Upper lobe of left lung (tissue), 6 donors: Measurements from ENCODE around the gene OPN1MW. TPM values are rescaled to one million over a fixed set of nuclear protein-coding genes. Genes with fewer than 3 reads are reported as not detected.
"Not testable (repeated sequence)": the region's sequence is repeated elsewhere in the genome, so short reads cannot be mapped to it uniquely, and the experiment has no call there.

Source experiments
- ATAC-seq, 2 donors: fragments of 200-7000 bp; cut with Tn5 transposase; one replicate each; pipeline ENCODE4 v1.9.1; 2022; ENCODE audit warnings: mild to moderate bottlenecking in 2 of 2, moderate library complexity in 2 of 2; ENCODE audit not compliant: low FRiP score in 2 of 2
- DNase-seq, 2 donors: peaks; one replicate each; pipeline ENCODE4 v3.0.0-alpha.2; 2019 to 2020
- H3K27ac ChIP-seq, 4 donors: fragments of 200-600 bp; sonication (generic); one replicate each; pipeline ENCODE4 v1.5.1; 2016 to 2019
- H3K27me3 ChIP-seq, 4 donors: fragments of 200-600 bp; sonication (generic); one replicate each; pipeline ENCODE4 v1.5.1; 2017 to 2019
- H3K36me3 ChIP-seq, 4 donors: fragments of 200-600 bp; sonication (generic); one replicate each; pipeline ENCODE4 v1.5.1; 2016 to 2019
- H3K4me1 ChIP-seq, 4 donors: fragments of 200-600 bp; sonication (generic); one replicate each; pipeline ENCODE4 v1.5.1; 2018 to 2019
- H3K4me3 ChIP-seq, 4 donors: fragments of 200-600 bp; sonication (generic); one replicate each; pipeline ENCODE4 v1.5.1; 2017 to 2019; ENCODE audit warnings: mild to moderate bottlenecking in 2 of 4, moderate library complexity in 1 of 4
- H3K9me3 ChIP-seq, 4 donors: fragments of 200-600 bp; sonication (generic); one replicate each; pipeline ENCODE4 v1.5.1; 2018 to 2019
- EP300 ChIP-seq, 4 donors: sonication (generic); formaldehyde crosslinking; IDR thresholded peaks; one replicate each; pipeline ENCODE4 v1.5.1; 2017; ENCODE audit warnings: antibody characterized with exemption in 4 of 4, control low read depth in 2 of 4
- POLR2A ChIP-seq, 4 donors: fragments of 450-650 bp; IDR thresholded peaks; one replicate each; pipeline ENCODE4 v1.5.1; 2016 to 2017; ENCODE audit warnings: antibody characterized with exemption in 4 of 4, mild to moderate bottlenecking in 2 of 4
- POLR2AphosphoS5 ChIP-seq, 2 donors: sonication (generic); formaldehyde crosslinking; IDR thresholded peaks; one replicate each; pipeline ENCODE4 v1.5.1; 2017; ENCODE audit warnings: antibody characterized with exemption in 2 of 2
- WGBS, 2 donors: methylation state at CpG; one replicate each; pipeline ENCODE4 v1.1.5; 2017 to 2018; 5-methylcytosine and 5-hydroxymethylcytosine counted together
- total RNA-seq, 6 donors: library from RNA; depleted of rRNA in 4 of 6; stranded (reverse); fragments of >200 nt in 4 of 6; gene quantifications; one replicate each; pipeline versions ENCODE4 v1.1.0 to v1.2.1, GENCODE V29; 2016 to 2021
- TF ChIP-seq, protein P1 (sequence below), 6 experiments: fragments of 450-650 bp in 4 of 6; fragments of 200-600 bp in 2 of 6; sonication (generic) in 2 of 6; IDR thresholded peaks; one replicate each; pipeline ENCODE4 v1.5.1; 2016 to 2019; ENCODE audit warnings: antibody characterized with exemption in 6 of 6
- donor health status: DM: no; HTN: no; CAD: no; lungs with moderate emphysema.
- donor health status: DM: no; HTN: yes; CAD: no; lungs with severe emphysema.

The OPN1MW gene
- total RNA-seq, 6 donors from 2014 or later = not detected

DNA sequence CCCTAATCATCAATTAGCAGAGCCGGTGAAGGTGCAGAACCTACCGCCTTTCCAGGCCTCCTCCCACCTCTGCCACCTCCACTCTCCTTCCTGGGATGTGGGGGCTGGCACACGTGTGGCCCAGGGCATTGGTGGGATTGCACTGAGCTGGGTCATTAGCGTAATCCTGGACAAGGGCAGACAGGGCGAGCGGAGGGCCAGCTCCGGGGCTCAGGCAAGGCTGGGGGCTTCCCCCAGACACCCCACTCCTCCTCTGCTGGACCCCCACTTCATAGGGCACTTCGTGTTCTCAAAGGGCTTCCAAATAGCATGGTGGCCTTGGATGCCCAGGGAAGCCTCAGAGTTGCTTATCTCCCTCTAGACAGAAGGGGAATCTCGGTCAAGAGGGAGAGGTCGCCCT is 41.7 kb upstream of the OPN1MW start:
- Histone ChIP-seq H3K9me3 (no peaks in the 10 kb centered on the region), H3K27ac (no peak overlapping the region), H3K36me3 (no peaks in the 10 kb centered on the region), H3K4me1 (peaks cover 0 to 4% (median 0%) of the 10 kb centered on the region in 4 donors), H3K4me3 (no peak overlapping the region), H3K27me3 (no peaks in the 10 kb centered on the region)
- WGBS, 2 donors = 88% methylated on average over 10 of the region's 10 CpGs; no CpG with 5 or more reads in 1 of the 2 donors
- ATAC-seq = no peak
- no peak for DNase-seq
- no peak for TF ChIP-seq EP300 (IDR thresholded peaks at IDR 0.05)
- TF ChIP-seq POLR2A (IDR thresholded peaks at IDR 0.05) = no peak
- TF ChIP-seq, protein P1, sequence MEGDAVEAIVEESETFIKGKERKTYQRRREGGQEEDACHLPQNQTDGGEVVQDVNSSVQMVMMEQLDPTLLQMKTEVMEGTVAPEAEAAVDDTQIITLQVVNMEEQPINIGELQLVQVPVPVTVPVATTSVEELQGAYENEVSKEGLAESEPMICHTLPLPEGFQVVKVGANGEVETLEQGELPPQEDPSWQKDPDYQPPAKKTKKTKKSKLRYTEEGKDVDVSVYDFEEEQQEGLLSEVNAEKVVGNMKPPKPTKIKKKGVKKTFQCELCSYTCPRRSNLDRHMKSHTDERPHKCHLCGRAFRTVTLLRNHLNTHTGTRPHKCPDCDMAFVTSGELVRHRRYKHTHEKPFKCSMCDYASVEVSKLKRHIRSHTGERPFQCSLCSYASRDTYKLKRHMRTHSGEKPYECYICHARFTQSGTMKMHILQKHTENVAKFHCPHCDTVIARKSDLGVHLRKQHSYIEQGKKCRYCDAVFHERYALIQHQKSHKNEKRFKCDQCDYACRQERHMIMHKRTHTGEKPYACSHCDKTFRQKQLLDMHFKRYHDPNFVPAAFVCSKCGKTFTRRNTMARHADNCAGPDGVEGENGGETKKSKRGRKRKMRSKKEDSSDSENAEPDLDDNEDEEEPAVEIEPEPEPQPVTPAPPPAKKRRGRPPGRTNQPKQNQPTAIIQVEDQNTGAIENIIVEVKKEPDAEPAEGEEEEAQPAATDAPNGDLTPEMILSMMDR (IDR thresholded peaks at IDR 0.05) = no peak
- TF ChIP-seq POLR2AphosphoS5 (IDR thresholded peaks at IDR 0.05) = no peak

DNA sequence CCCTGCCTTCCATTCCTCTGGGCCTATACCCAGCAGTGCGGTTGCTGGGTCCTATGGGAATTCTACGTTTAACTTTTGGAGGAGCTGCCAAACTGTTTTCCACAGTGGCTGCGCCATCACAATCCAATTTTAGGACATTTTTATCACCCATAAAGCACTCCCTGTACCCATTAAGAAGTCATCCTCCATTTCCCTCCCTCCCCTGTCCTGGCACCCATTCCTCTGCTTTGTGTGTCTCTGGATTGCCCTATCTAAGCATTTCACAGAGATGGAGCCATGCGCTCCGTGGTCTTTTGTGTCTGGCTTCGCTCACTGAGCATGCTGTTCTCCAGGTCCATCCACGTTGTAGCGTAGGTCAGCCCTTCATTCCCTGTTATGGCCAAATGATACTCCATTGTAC is 40.0 kb upstream of the OPN1MW start:
- Histone ChIP-seq H3K27ac (no peak overlapping the region), H3K4me3 (no peak overlapping the region), H3K9me3 (no peaks in the 10 kb centered on the region), H3K4me1 (no peaks in the 10 kb centered on the region), H3K27me3 (no peaks in the 10 kb centered on the region), H3K36me3 (no peaks in the 10 kb centered on the region)
- DNase-seq (no peak), ATAC-seq (no peak)
- no peak for TF ChIP-seq EP300 (IDR thresholded peaks at IDR 0.05)
- TF ChIP-seq, protein P1 (IDR thresholded peaks at IDR 0.05) = no peak
- TF ChIP-seq POLR2A (IDR thresholded peaks at IDR 0.05) = no peak
- TF ChIP-seq POLR2AphosphoS5 (IDR thresholded peaks at IDR 0.05) = no peak
- WGBS, 2 donors = 94 to 97% methylated on average over 7 to 8 of the region's 8 CpGs

DNA sequence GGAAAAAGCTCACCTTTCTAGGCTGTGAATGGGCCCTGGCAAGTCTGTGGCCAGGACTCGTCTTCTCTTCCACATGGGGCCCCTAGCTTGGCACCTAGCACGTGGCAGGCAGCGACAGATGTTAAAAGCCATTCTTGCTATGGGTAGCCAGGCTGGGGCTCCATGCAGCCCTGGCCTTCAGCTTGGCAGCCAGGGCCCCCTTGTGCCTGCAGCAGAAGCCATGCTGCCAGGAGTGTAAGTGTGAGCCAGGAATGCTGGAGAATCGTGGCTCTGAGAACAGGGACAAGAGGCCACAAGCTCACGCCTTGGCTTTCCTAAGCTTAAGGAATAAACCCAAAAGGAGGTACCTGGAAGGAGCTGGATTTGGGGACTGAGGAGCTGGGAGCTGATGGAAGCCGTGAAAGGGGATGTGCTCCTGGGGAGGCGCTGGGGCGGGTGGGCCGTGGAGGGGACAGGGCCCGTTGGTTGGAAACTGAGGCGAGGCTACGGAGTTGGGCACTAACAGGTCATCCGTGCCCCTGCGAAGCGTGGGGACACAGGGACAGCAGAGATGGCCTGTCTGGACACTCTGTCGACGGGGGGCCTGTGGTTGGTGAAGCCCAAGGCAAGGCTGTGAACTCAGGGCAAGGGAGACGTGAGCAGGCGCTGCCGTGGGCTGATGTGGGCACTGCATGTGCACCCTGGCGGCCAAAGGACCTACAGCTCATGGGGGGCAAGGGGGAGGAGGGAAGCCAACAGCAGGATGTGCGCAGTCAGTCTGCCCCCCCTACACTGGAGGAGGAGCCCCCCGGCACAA is 39.2 kb upstream of the OPN1MW start:
- ATAC-seq (no peak), DNase-seq (no peak)
- no peak overlapping the region for H3K4me3 ChIP-seq
- no peaks in the 10 kb centered on the region for H3K4me1 ChIP-seq
- no peak overlapping the region for H3K27ac ChIP-seq
- no peaks in the 10 kb centered on the region for H3K9me3 ChIP-seq
- WGBS, 2 donors = 86 to 87% methylated on average over 14 to 23 of the region's 23 CpGs
- H3K36me3 ChIP-seq = no peaks in the 10 kb centered on the region
- no peak for TF ChIP-seq POLR2A (IDR thresholded peaks at IDR 0.05)
- TF ChIP-seq EP300 (IDR thresholded peaks at IDR 0.05) = no peak
- TF ChIP-seq, protein P1 (IDR thresholded peaks at IDR 0.05) = no peak
- no peak for TF ChIP-seq POLR2AphosphoS5 (IDR thresholded peaks at IDR 0.05)
- no peaks in the 10 kb centered on the region for H3K27me3 ChIP-seq

DNA sequence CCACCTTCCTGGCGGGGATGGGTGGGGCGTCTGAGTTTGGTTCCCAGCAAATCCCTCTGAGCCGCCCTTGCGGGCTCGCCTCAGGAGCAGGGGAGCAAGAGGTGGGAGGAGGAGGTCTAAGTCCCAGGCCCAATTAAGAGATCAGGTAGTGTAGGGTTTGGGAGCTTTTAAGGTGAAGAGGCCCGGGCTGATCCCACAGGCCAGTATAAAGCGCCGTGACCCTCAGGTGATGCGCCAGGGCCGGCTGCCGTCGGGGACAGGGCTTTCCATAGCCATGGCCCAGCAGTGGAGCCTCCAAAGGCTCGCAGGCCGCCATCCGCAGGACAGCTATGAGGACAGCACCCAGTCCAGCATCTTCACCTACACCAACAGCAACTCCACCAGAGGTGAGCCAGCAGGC is 38.4 kb upstream of the OPN1MW start, which contains the start of gene OPN1LW:
TSS of gene OPN1LW (plus strand) at position 234 of the 400 bp plus-strand sequence. CDS start at position 275, 41 bp downstream.
- not testable (repeated sequence) for H3K36me3 ChIP-seq, H3K4me3 ChIP-seq, H3K27ac ChIP-seq, H3K4me1 ChIP-seq, DNase-seq, H3K9me3 ChIP-seq, H3K27me3 ChIP-seq, ATAC-seq
- 94 to 95% methylated on average over 3 to 13 of the region's 15 CpGs for WGBS, 2 donors

DNA sequence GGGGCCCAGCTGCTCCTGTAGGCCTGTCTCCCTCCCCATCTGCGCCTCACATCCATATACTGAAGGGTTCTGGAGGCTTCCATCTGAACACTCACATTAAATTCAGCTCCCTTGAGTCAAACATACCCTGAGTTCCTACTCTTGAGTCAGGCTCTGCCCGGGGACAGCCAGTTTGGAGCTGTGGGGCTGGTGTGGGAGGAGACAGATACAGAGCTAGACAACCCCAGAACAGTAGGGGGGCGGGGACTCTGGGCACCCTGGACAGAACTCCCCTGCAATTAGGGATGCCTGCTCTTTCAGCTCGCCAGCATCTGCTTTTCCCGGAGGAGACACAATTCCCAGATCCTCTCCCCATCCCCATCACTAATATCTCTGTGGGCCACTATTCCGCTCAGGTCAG is 31.4 kb upstream of the OPN1MW start:
- H3K4me3 ChIP-seq, H3K9me3 ChIP-seq, ATAC-seq, DNase-seq, H3K4me1 ChIP-seq, H3K27ac ChIP-seq, H3K27me3 ChIP-seq, H3K36me3 ChIP-seq: not testable (repeated sequence)
- WGBS, 2 donors = no CpG with 5 or more reads among the region's 6 CpGs

DNA sequence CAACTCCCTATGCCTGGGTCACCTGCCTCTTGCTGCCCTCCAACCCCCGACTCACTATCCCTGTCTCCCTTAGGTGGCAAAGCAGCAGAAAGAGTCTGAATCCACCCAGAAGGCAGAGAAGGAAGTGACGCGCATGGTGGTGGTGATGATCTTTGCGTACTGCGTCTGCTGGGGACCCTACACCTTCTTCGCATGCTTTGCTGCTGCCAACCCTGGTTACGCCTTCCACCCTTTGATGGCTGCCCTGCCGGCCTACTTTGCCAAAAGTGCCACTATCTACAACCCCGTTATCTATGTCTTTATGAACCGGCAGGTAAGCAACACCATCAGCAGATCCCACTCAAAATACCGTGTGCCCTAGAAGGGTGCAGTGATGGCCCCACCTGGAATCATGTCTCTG is 26.2 kb upstream of the OPN1MW start:
- 93 to 94% methylated on average over 5 to 11 of the region's 11 CpGs for WGBS, 2 donors
- not testable (repeated sequence) for H3K27ac ChIP-seq

DNA sequence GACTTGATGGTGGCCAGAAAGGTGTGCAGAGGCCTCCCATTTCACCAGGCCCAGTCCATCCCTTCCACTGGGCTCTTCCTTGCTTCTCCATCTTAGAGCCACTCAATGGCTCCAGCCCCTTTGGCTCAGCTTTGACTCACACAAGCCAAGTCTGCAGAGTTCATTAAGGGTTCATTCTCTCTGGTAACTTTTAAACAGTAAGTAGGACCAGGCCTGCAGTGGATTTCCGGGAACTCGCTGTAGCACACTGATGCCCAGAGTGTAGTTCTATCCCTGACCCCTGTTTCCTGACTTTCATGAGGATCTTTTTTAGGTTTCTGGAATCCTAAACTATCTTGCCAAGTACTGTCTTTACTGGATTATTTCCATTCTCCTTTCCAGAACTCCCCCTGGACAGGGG is 25.2 kb upstream of the OPN1MW start:
- ATAC-seq, DNase-seq: not testable (repeated sequence)
- WGBS, 2 donors = no CpG with 5 or more reads among the region's 2 CpGs

More for the DNA sequence above, 26.2 kb upstream of the OPN1MW start:
- not testable (repeated sequence) for H3K4me3 ChIP-seq, H3K36me3 ChIP-seq, ATAC-seq, H3K9me3 ChIP-seq, DNase-seq, H3K27me3 ChIP-seq, H3K4me1 ChIP-seq

DNA sequence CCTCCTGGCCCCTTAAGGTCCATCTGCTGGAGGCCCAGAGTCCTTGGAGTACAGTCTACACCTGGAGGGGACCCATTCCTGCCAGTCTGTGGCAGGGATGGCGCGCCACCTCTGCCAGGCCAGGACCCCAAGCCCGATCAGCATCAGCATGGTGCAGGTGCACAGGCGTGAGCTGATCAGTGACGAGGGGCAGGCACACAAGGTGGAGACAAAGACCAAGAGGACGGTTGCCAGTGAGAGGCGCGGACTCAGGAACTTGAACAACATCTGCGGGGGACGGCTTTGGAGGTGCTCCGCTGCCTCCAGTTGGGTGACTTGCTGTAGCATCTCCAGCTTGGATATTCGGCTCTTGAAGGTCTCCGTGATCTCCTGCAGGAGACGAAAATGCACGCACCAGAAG is 23.1 kb upstream of the OPN1MW start:
- not testable (repeated sequence) for H3K27me3 ChIP-seq, H3K9me3 ChIP-seq, H3K4me1 ChIP-seq, H3K36me3 ChIP-seq, H3K4me3 ChIP-seq, DNase-seq, ATAC-seq, H3K27ac ChIP-seq
- WGBS, 2 donors = no CpG with 5 or more reads among the region's 15 CpGs

More for the DNA sequence above, 25.2 kb upstream of the OPN1MW start:
- not testable (repeated sequence) for H3K27ac ChIP-seq, H3K36me3 ChIP-seq, H3K4me1 ChIP-seq, H3K27me3 ChIP-seq, H3K4me3 ChIP-seq, H3K9me3 ChIP-seq

DNA sequence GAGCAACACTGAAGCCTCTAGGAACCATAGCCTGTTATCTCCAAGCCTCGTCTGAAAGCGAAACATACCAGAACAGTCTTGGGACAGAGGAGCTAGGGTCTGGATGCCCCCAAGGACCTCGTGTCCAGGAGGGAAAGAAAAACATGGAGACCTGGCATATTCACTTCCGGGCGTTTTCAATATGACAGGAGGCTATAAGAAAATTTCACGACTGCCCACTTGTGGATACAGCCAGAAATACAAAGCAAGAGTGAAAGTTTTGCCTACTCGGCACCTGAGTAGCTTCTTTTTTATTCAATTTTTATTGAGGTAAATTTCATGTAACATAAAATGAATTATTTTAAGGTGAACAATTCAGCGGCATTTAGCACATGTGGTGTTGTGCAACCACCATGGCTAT is 17.5 kb upstream of the OPN1MW start:
- H3K4me1 ChIP-seq, H3K27me3 ChIP-seq, H3K36me3 ChIP-seq, ATAC-seq, H3K4me3 ChIP-seq, H3K9me3 ChIP-seq, DNase-seq, H3K27ac ChIP-seq: not testable (repeated sequence)
- WGBS, 2 donors = no CpG with 5 or more reads among the region's 8 CpGs
